Stimulated activated memory B cell treated with anti-CD40 and anti-IgM and Interleukin-4, amounts not matched to agents 10 μg/mL and 1 μg/mL and 100 μg/mL, for 72 hours (primary cell): ENCODE results near the gene KCNN3.
"Not testable (repeated sequence)": the region's sequence is repeated elsewhere in the genome, so short reads cannot be mapped to it uniquely, and the experiment has no call there.

Experiments
- ATAC-seq: fragments of 150-1000 bp; cut with Tn5 transposase; 2 replicates; pipeline ENCODE4 v1.10.0; 2021
- H3K27ac Mint-ChIP-seq: one replicate; pipeline ENCODE4 v1.8.0; 2022; ENCODE audit warnings: mild to moderate bottlenecking, mixed read lengths
- H3K27me3 Mint-ChIP-seq: one replicate; pipeline ENCODE4 v1.8.0; 2022; ENCODE audit warnings: mixed read lengths
- H3K36me3 Mint-ChIP-seq: one replicate; pipeline ENCODE4 v1.8.0; 2022; ENCODE audit warnings: mixed read lengths
- H3K4me1 Mint-ChIP-seq: one replicate; pipeline ENCODE4 v1.8.0; 2022; ENCODE audit warnings: mixed read lengths
- H3K4me3 Mint-ChIP-seq: one replicate; pipeline ENCODE4 v1.8.0; 2022; ENCODE audit warnings: mild to moderate bottlenecking, moderate library complexity, mixed read lengths
- H3K9me3 Mint-ChIP-seq: one replicate; pipeline ENCODE4 v1.8.0; 2022; ENCODE audit warnings: mixed read lengths

KCNN3 gene

GRCh38 chr1:154870115-154870571 lies at the start of gene KCNN3:
Gene KCNN3 (minus strand): TSS chr1:154870281. CDS start chr1:154869964, 317 bp downstream.
- Mint-ChIP-seq H3K4me1 (peaks cover 60% of the 10 kb centered on the region), H3K27me3 (peaks cover 46% of the 10 kb centered on the region), H3K4me3 (peak within 1 kb of the TSS; percentile 47), H3K27ac (no peak within 1 kb of the TSS), H3K36me3 (no peaks in the 10 kb centered on the region), H3K9me3 (no peaks in the 10 kb centered on the region)
- ATAC-seq, result peak; percentile 97

GRCh38 chr1:154913273-154913672 lies 43.2 kb upstream of the KCNN3 start:
- no peak for ATAC-seq
- Mint-ChIP-seq H3K4me1 (no peaks in the 10 kb centered on the region), H3K4me3 (no peak overlapping the region), H3K36me3 (peaks cover 15% of the 10 kb centered on the region), H3K27me3 (no peaks in the 10 kb centered on the region), H3K27ac (no peak overlapping the region), H3K9me3 (peaks cover 3% of the 10 kb centered on the region)

GRCh38 chr1:154912755-154913154 lies 42.7 kb upstream of the KCNN3 start:
- H3K4me3 Mint-ChIP-seq, result no peak overlapping the region
- no peaks in the 10 kb centered on the region for H3K27me3 Mint-ChIP-seq
- ATAC-seq, result no peak
- peaks cover 15% of the 10 kb centered on the region for H3K36me3 Mint-ChIP-seq
- no peak overlapping the region for H3K27ac Mint-ChIP-seq
- H3K4me1 Mint-ChIP-seq, result no peaks in the 10 kb centered on the region
- peaks cover 3% of the 10 kb centered on the region for H3K9me3 Mint-ChIP-seq

GRCh38 chr1:154911691-154912550 lies 41.8 kb upstream of the KCNN3 start:
- Mint-ChIP-seq H3K36me3 (peaks cover 15% of the 10 kb centered on the region), H3K9me3 (peaks cover 3% of the 10 kb centered on the region), H3K27me3 (no peaks in the 10 kb centered on the region), H3K4me3 (no peak overlapping the region), H3K4me1 (no peaks in the 10 kb centered on the region), H3K27ac (no peak overlapping the region)
- no peak for ATAC-seq

- Mint-ChIP-seq H3K9me3 (no peaks in the 10 kb centered on the region), H3K4me1 (no peaks in the 10 kb centered on the region), H3K27me3 (no peaks in the 10 kb centered on the region), H3K27ac (no peak overlapping the region), H3K36me3 (peaks cover 5% of the 10 kb centered on the region), H3K4me3 (no peak overlapping the region)
- no peak for ATAC-seq
These were observed 40.8 kb upstream of the KCNN3 start for GRCh38 chr1:154910851-154911250.

- Mint-ChIP-seq H3K27ac (no peak overlapping the region), H3K4me3 (no peak overlapping the region), H3K27me3 (no peaks in the 10 kb centered on the region), H3K9me3 (no peaks in the 10 kb centered on the region), H3K4me1 (no peaks in the 10 kb centered on the region), H3K36me3 (no peaks in the 10 kb centered on the region)
- no peak for ATAC-seq
These were observed 38.9 kb upstream of the KCNN3 start for GRCh38 chr1:154908937-154909336.

- not testable (repeated sequence) for H3K4me3 Mint-ChIP-seq, H3K36me3 Mint-ChIP-seq, H3K27me3 Mint-ChIP-seq, ATAC-seq, H3K27ac Mint-ChIP-seq, H3K9me3 Mint-ChIP-seq, H3K4me1 Mint-ChIP-seq
These were observed 38.0 kb upstream of the KCNN3 start for GRCh38 chr1:154908129-154908528.

GRCh38 chr1:154906621-154907081 lies 36.6 kb upstream of the KCNN3 start:
- ATAC-seq, result no peak
- H3K4me3 Mint-ChIP-seq, result no peak overlapping the region
- no peaks in the 10 kb centered on the region for H3K9me3 Mint-ChIP-seq
- H3K4me1 Mint-ChIP-seq, result no peaks in the 10 kb centered on the region
- no peaks in the 10 kb centered on the region for H3K27me3 Mint-ChIP-seq
- H3K27ac Mint-ChIP-seq, result no peak overlapping the region
- no peaks in the 10 kb centered on the region for H3K36me3 Mint-ChIP-seq

GRCh38 chr1:154902938-154903566 lies 33.0 kb upstream of the KCNN3 start:
- Mint-ChIP-seq H3K4me3 (no peak overlapping the region), H3K4me1 (no peaks in the 10 kb centered on the region), H3K27me3 (no peaks in the 10 kb centered on the region), H3K27ac (no peak overlapping the region), H3K9me3 (no peaks in the 10 kb centered on the region), H3K36me3 (no peaks in the 10 kb centered on the region)
- ATAC-seq, result no peak

GRCh38 chr1:154901591-154901990 lies 31.5 kb upstream of the KCNN3 start:
- H3K36me3 Mint-ChIP-seq, result no peaks in the 10 kb centered on the region
- no peaks in the 10 kb centered on the region for H3K27me3 Mint-ChIP-seq
- no peak overlapping the region for H3K27ac Mint-ChIP-seq
- ATAC-seq, result no peak
- H3K4me3 Mint-ChIP-seq, result no peak overlapping the region
- H3K9me3 Mint-ChIP-seq, result no peaks in the 10 kb centered on the region
- no peaks in the 10 kb centered on the region for H3K4me1 Mint-ChIP-seq

GRCh38 chr1:154899041-154899440 lies 29.0 kb upstream of the KCNN3 start:
- no peaks in the 10 kb centered on the region for H3K27me3 Mint-ChIP-seq
- ATAC-seq, result no peak

GRCh38 chr1:154896771-154897286 lies 26.7 kb upstream of the KCNN3 start:
- no peak for ATAC-seq
- Mint-ChIP-seq H3K4me3 (no peak overlapping the region), H3K36me3 (no peaks in the 10 kb centered on the region), H3K4me1 (no peaks in the 10 kb centered on the region), H3K9me3 (no peaks in the 10 kb centered on the region), H3K27ac (no peak overlapping the region), H3K27me3 (no peaks in the 10 kb centered on the region)

More at GRCh38 chr1:154899041-154899440, 29.0 kb upstream of the KCNN3 start:
- Mint-ChIP-seq H3K4me3 (no peak overlapping the region), H3K4me1 (no peaks in the 10 kb centered on the region), H3K9me3 (no peaks in the 10 kb centered on the region), H3K27ac (no peak overlapping the region), H3K36me3 (no peaks in the 10 kb centered on the region)

- Mint-ChIP-seq H3K4me3 (no peak overlapping the region), H3K4me1 (no peaks in the 10 kb centered on the region), H3K27me3 (no peaks in the 10 kb centered on the region), H3K9me3 (no peaks in the 10 kb centered on the region), H3K36me3 (no peaks in the 10 kb centered on the region), H3K27ac (no peak overlapping the region)
- no peak for ATAC-seq
These were observed 25.7 kb upstream of the KCNN3 start for GRCh38 chr1:154895798-154896197.

GRCh38 chr1:154891452-154891851 lies 21.4 kb upstream of the KCNN3 start:
- H3K36me3 Mint-ChIP-seq, result no peaks in the 10 kb centered on the region
- H3K27me3 Mint-ChIP-seq, result no peaks in the 10 kb centered on the region
- no peak overlapping the region for H3K27ac Mint-ChIP-seq
- no peak for ATAC-seq
- H3K4me1 Mint-ChIP-seq, result peaks cover under 1% of the 10 kb centered on the region
- no peaks in the 10 kb centered on the region for H3K9me3 Mint-ChIP-seq
- H3K4me3 Mint-ChIP-seq, result no peak overlapping the region

- no peak for ATAC-seq
- Mint-ChIP-seq H3K27ac (no peak overlapping the region), H3K4me1 (peaks cover 4% of the 10 kb centered on the region), H3K9me3 (no peaks in the 10 kb centered on the region), H3K36me3 (no peaks in the 10 kb centered on the region), H3K27me3 (no peaks in the 10 kb centered on the region), H3K4me3 (no peak overlapping the region)
These were observed 18.7 kb upstream of the KCNN3 start for GRCh38 chr1:154888757-154889156.
